Brain microvascular endothelial cell (primary cell): ENCODE data around the gene TMEM8B.

Experiments
- DNase-seq: peaks from one replicate; pipeline ENCODE4 v3.0.0-alpha.2; 2020
- H3K27ac ChIP-seq: fragments of 250-450 bp; sonication (Bioruptor Pico); 2 replicates; pipeline ENCODE4 v1.5.1; 2020; ENCODE audit warnings: mild to moderate bottlenecking, moderate library complexity
- H3K27me3 ChIP-seq: fragments of 250-450 bp; sonication (Bioruptor Pico); replicated peaks from 2 replicates; pipeline ENCODE4 v1.5.1; 2020; ENCODE audit warnings: mild to moderate bottlenecking
- H3K36me3 ChIP-seq: fragments of 250-450 bp; sonication (Bioruptor Pico); replicated peaks from 2 replicates; pipeline ENCODE4 v1.5.1; 2020; ENCODE audit warnings: mild to moderate bottlenecking
- H3K4me3 ChIP-seq: 2 replicates; pipeline ENCODE4 v1.5.1; 2011; ENCODE audit warnings: low read depth, mild to moderate bottlenecking, control low read depth, low read length, moderate library complexity
- in situ Hi-C: cut with HindIII; loops from 2 replicates; pipeline ENCODE4 v1.10.0; 2017; ENCODE audit warnings: low sequenced_read_pairs, low pct_ligation_motif_present
- TF ChIP-seq, protein P1 (sequence below): IDR thresholded peaks from 2 replicates; pipeline ENCODE4 v1.5.1; 2011; ENCODE audit warnings: low read depth, mild to moderate bottlenecking, moderate library complexity, low read length, control low read depth, inconsistent platforms; ENCODE audit errors: missing control alignments

The TMEM8B gene

DNA sequence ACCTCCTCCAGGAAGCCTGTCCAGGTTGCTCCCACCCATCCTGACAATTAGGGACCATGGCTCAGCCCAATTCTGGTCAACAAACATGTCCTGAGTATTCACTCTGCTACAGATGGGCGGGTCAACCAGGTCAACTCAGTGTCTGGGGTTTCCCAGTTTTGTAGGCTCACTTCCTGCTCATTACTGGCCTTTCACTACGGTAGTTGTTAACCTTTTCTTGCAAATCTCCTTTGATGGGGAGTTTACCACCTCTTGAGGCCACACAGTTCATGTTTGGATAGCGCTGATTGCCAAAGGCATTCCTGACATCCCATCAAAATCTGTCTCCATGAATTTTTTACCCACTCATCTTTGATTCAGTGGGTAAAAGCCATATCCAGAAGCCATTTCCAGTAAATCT is 13.8 kb downstream of the TMEM8B start:
- no peak for DNase-seq
- Histone ChIP-seq H3K4me3 (no peak overlapping the region), H3K27ac (no peak overlapping the region), H3K27me3 (no peaks in the 10 kb centered on the region), H3K36me3 (no peaks in the 10 kb centered on the region)
- in situ Hi-C loops, result no loop called here
- TF ChIP-seq, protein P1, sequence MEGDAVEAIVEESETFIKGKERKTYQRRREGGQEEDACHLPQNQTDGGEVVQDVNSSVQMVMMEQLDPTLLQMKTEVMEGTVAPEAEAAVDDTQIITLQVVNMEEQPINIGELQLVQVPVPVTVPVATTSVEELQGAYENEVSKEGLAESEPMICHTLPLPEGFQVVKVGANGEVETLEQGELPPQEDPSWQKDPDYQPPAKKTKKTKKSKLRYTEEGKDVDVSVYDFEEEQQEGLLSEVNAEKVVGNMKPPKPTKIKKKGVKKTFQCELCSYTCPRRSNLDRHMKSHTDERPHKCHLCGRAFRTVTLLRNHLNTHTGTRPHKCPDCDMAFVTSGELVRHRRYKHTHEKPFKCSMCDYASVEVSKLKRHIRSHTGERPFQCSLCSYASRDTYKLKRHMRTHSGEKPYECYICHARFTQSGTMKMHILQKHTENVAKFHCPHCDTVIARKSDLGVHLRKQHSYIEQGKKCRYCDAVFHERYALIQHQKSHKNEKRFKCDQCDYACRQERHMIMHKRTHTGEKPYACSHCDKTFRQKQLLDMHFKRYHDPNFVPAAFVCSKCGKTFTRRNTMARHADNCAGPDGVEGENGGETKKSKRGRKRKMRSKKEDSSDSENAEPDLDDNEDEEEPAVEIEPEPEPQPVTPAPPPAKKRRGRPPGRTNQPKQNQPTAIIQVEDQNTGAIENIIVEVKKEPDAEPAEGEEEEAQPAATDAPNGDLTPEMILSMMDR, result no peak

DNA sequence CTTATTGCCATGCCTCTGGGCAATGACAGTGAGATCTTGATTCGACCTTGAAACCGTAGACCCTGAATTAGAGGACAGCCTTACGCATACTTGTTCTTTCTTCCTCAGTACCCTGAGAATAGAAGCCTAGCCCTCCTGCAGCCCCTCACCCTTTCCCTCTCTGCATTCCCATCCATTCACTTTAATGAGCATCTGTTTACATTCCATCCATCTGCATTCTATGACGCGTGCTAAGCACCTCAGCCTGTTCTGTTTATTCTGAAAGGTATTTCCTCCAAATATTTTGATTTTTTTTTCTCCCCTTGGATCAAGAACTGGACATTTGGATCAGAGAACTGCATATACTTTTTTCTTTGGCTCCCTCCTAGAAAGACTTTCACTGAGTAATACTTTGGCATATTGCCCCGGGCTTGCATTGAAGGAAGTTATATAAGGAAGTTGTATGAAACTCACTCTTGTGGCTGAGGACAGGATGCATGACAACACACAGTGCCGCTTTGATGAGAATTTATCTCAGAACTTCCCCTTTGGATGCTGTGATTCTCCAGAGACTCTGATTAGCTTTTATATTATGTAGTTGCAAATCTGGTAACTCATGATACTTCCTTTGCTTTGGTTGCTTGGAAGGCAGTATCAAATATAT is 15.7 kb downstream of the TMEM8B start:
- no peak overlapping the region for H3K4me3 ChIP-seq
- peak; percentile 86 for DNase-seq
- no peaks in the 10 kb centered on the region for H3K36me3 ChIP-seq
- no peaks in the 10 kb centered on the region for H3K27me3 ChIP-seq
- H3K27ac ChIP-seq, result no peak overlapping the region
- in situ Hi-C loops, result no loop called here
- TF ChIP-seq, protein P1, result no peak

DNA sequence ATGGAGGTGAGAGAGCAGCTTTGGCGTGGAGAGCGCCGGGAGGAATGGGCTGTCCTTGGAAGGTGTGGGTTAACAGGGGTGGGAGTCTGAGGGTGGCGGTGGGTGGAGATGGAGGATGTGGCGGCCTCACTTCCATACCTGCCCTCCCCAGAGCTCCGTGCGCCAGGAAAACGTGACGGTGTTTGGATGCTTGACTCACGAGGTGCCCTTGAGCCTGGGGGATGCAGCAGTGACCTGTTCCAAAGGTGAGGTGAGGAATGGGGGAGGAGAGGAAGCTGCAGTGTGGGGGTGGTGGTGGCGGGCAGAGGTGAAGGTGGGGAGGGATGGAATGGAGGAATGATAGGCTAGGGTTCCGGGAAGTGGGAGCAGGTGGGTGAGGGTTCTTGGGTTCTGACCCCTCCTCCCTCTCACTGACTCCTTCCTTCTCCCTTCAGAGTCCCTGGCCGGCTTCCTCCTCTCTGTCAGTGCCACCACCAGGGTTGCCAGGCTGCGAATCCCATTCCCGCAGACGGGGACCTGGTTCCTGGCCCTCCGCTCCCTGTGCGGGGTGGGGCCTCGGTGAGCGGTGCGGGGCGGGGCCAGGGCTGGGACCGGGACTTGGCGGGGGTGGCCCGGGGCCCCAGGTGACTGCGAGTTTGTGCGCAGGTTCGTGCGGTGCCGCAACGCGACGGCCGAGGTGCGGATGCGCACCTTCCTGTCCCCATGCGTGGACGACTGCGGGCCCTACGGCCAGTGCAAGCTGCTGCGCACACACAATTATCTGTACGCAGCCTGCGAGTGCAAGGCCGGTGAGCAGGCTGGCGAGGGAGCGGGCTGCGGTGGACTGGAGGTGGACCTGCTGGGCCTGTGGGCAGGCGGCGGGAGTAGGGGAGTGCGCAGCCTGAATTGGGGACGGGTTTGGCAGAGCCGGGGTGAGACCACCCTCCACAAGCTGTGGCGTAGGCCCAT is 17.1 kb downstream of the TMEM8B start:
- TF ChIP-seq, protein P1, result no peak
- H3K4me3 ChIP-seq, result no peak overlapping the region
- no peak for DNase-seq
- in situ Hi-C loops, result no loop called here
- H3K27me3 ChIP-seq, result no peaks in the 10 kb centered on the region
- H3K36me3 ChIP-seq, result no peaks in the 10 kb centered on the region
- no peak overlapping the region for H3K27ac ChIP-seq

DNA sequence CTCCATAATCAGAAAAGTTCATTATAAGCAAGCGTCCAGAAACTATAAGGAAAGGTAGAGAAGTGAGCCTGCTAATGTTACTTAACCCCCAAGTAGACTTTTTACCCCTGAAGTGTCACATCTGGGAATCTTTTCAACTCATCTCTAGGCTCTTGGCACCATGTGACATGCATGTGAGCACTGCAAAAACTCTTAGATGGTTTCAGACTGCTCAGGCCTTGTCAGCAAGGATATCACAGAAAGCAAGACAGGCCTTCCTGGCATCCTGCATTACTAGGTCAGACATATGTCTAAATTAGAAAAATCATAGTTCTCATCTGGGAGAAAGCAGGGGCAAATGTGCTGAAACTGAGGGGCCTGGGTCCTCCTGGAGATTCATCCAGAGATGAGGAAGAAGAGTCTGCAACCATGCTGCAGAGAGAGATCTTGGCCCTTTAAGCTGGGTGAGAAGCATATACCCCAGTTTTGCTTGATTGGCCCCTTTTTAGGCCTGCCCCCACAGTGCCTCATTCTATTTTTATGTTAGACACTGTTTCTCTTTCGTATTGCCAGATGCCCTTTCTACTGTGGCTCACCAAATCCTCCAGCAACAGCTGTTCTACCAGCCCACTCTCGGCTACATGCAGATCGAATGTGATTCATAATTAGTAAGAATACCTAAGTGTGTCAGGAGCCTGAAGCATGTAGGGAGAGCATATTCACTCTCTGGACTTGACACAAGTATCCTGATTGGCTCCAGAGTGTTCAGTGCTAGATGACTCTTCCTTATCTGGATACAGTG is 19.0 kb downstream of the TMEM8B start:
- peak; percentile 74 for DNase-seq
- TF ChIP-seq, protein P1, result no peak
- Histone ChIP-seq H3K36me3 (no peaks in the 10 kb centered on the region), H3K4me3 (no peak overlapping the region), H3K27ac (no peak overlapping the region), H3K27me3 (no peaks in the 10 kb centered on the region)
- in situ Hi-C loops, result no loop called here

DNA sequence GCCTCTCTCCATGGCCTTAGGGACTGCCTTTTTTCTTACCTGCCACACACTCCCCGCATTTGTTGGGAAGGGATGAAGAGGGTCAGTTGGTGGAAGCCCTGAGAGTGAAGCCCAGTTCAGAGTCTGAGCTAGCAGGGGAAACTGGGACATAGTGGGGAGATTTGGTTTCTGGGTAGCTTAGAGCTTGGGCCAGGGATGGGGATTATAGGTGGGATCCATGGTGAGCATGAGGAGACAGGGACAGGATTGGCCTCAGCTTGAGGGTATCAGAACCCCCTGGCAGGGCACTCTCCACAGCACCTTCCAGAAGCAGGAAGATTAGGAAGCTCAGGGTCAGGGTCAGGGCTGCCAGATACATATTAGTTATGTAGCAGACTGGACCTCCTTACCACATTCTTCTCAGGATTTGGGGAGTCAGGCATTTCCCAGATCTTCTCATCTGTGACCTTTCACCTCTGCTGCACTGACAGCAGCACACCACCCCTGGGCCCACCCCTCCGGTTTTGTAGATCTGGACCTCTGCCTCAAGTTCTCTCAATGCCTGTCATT is 23.3 kb downstream of the TMEM8B start:
- no peak overlapping the region for H3K4me3 ChIP-seq
- no peaks in the 10 kb centered on the region for H3K36me3 ChIP-seq
- in situ Hi-C loops, result no loop called here
- no peaks in the 10 kb centered on the region for H3K27me3 ChIP-seq
- TF ChIP-seq, protein P1, result no peak
- H3K27ac ChIP-seq, result no peak overlapping the region
- DNase-seq, result no peak
